ENCODE results near the gene CMTM4.

DNA sequence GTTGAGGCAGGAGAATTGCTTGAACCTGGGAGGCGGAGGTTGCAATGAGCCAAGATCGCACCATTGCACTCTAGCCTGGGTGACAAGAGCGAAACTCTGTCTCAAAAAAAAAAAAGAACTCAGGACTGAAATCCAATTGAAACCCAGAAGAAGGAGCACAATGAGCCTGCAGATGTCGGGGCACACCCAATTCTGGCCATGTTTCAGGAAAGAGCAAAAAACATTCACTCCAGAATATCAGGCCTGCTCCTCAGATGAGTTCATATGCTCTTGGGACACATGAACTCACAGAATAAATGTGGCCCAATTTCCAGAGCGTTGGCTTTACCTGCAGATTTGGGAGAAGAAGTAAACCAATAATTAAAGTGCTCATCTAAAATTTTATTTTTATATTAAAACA is 120.2 kb downstream of the CMTM4 start:
- TF ChIP-seq, protein P1, sequence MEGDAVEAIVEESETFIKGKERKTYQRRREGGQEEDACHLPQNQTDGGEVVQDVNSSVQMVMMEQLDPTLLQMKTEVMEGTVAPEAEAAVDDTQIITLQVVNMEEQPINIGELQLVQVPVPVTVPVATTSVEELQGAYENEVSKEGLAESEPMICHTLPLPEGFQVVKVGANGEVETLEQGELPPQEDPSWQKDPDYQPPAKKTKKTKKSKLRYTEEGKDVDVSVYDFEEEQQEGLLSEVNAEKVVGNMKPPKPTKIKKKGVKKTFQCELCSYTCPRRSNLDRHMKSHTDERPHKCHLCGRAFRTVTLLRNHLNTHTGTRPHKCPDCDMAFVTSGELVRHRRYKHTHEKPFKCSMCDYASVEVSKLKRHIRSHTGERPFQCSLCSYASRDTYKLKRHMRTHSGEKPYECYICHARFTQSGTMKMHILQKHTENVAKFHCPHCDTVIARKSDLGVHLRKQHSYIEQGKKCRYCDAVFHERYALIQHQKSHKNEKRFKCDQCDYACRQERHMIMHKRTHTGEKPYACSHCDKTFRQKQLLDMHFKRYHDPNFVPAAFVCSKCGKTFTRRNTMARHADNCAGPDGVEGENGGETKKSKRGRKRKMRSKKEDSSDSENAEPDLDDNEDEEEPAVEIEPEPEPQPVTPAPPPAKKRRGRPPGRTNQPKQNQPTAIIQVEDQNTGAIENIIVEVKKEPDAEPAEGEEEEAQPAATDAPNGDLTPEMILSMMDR (IDR thresholded peaks at IDR 0.05; ENCODE audit: poor library complexity, severe bottlenecking), result no peak
- no peak for TF ChIP-seq EZH2 (IDR thresholded peaks at IDR 0.05; ENCODE audit: borderline replicate concordance, insufficient read depth, low read length, poor library complexity, severe bottlenecking)
